ENCODE results near the gene TBCEL. TPM values are rescaled to one million over a fixed set of nuclear protein-coding genes. Genes with fewer than 3 reads are reported as not detected.

TBCEL gene
- total RNA-seq, 1 experiment from 2014 or later: 17.2 TPM

DNA sequence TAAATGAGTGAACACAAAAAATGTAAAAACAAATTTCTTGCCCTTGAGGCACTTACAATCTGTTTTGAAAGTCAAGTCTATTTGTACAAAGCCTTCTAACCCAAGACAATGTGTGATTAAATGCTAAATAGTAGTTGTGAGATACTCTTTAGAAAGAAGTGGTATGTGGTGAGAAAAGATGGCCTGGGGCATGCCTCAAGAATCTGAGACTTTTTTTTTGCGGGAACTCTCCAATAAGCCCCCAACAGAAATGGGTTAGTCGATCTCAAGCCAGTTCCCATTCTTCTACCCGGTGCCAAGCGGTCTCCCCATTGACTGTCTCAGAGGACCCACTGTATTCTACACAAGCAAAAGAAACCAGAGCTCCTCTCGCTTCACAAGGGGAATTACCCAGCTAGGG, 26.9 kb upstream of the TBCEL start:
- Mint-ChIP-seq H3K27ac (ENCODE audit: low read depth, unreplicated experiment) (no peak overlapping the region), H3K4me3 (ENCODE audit: unreplicated experiment) (no peak overlapping the region)
- CTCF ChIA-PET: interaction anchor here (0.7 kb wide), 1 partner anchor 197 kb away, joined by 3 read pairs; no protein-coding TSS in a partner anchor

DNA sequence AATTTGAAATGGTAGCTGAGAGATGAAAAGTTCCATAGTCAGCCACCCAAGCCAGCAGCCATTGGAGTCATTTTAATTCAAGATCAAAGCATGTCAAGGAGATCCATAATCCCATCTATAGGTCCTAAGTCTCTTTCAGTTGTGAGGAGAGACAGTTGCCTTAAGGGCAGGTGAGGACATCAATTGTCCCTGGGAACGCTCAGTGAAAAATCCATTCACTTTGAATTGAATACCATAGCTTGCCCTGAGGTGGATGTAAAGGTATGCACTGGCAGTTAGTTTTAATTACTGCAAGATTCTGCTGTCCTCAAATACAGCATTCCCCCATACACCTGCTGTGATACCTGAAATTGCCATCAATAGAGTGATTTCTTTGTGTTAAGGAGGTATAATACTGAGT, 25.3 kb upstream of the TBCEL start:
- H3K4me1 Mint-ChIP-seq (ENCODE audit: insufficient read depth, unreplicated experiment): no peaks in the 10 kb centered on the region
- CTCF ChIA-PET: interaction anchor here (0.6 kb wide), 1 partner anchor 68 kb away, joined by 3 read pairs; no protein-coding TSS in a partner anchor
- POLR2A ChIA-PET: interaction anchor here (1.2 kb wide), 1 partner anchor 24 kb away, joined by 3 read pairs; no protein-coding TSS in a partner anchor
- no peak overlapping the region for H3K4me3 Mint-ChIP-seq (ENCODE audit: unreplicated experiment)
- intact Hi-C loops (cut with micrococcal nuclease): no loop called here
- BruUV-seq (replicated peaks): no TSS peak
- no peaks in the 10 kb centered on the region for H3K9me3 Mint-ChIP-seq (ENCODE audit: unreplicated experiment)
- H3K36me3 Mint-ChIP-seq (ENCODE audit: insufficient read depth, unreplicated experiment): no peaks in the 10 kb centered on the region
- H3K27ac Mint-ChIP-seq (ENCODE audit: low read depth, unreplicated experiment): no peak overlapping the region
- no peak for DNase-seq (ENCODE audit: unreplicated experiment)
- TF ChIP-seq, protein P1, sequence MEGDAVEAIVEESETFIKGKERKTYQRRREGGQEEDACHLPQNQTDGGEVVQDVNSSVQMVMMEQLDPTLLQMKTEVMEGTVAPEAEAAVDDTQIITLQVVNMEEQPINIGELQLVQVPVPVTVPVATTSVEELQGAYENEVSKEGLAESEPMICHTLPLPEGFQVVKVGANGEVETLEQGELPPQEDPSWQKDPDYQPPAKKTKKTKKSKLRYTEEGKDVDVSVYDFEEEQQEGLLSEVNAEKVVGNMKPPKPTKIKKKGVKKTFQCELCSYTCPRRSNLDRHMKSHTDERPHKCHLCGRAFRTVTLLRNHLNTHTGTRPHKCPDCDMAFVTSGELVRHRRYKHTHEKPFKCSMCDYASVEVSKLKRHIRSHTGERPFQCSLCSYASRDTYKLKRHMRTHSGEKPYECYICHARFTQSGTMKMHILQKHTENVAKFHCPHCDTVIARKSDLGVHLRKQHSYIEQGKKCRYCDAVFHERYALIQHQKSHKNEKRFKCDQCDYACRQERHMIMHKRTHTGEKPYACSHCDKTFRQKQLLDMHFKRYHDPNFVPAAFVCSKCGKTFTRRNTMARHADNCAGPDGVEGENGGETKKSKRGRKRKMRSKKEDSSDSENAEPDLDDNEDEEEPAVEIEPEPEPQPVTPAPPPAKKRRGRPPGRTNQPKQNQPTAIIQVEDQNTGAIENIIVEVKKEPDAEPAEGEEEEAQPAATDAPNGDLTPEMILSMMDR (IDR thresholded peaks at IDR 0.05; ENCODE audit: unreplicated experiment): no peak
- peaks cover 58% of the 10 kb centered on the region for H3K27me3 Mint-ChIP-seq (ENCODE audit: insufficient read depth, unreplicated experiment)

More for the DNA sequence above, 26.9 kb upstream of the TBCEL start:
- H3K9me3 Mint-ChIP-seq (ENCODE audit: unreplicated experiment): no peaks in the 10 kb centered on the region
- BruUV-seq (replicated peaks): no TSS peak
- no peak for DNase-seq (ENCODE audit: unreplicated experiment)
- H3K4me1 Mint-ChIP-seq (ENCODE audit: insufficient read depth, unreplicated experiment): no peaks in the 10 kb centered on the region
- POLR2A ChIA-PET: interaction anchor here (0.7 to 1.1 kb wide), 3 partner anchors 24 to 557 kb away, joined by 3 to 7 read pairs (median 3); no protein-coding TSS in a partner anchor
- peaks cover 42% of the 10 kb centered on the region for H3K27me3 Mint-ChIP-seq (ENCODE audit: insufficient read depth, unreplicated experiment)
- H3K36me3 Mint-ChIP-seq (ENCODE audit: insufficient read depth, unreplicated experiment): no peaks in the 10 kb centered on the region
- intact Hi-C loops (cut with micrococcal nuclease): no loop called here
- TF ChIP-seq, protein P1 (IDR thresholded peaks at IDR 0.05; ENCODE audit: unreplicated experiment): no peak

DNA sequence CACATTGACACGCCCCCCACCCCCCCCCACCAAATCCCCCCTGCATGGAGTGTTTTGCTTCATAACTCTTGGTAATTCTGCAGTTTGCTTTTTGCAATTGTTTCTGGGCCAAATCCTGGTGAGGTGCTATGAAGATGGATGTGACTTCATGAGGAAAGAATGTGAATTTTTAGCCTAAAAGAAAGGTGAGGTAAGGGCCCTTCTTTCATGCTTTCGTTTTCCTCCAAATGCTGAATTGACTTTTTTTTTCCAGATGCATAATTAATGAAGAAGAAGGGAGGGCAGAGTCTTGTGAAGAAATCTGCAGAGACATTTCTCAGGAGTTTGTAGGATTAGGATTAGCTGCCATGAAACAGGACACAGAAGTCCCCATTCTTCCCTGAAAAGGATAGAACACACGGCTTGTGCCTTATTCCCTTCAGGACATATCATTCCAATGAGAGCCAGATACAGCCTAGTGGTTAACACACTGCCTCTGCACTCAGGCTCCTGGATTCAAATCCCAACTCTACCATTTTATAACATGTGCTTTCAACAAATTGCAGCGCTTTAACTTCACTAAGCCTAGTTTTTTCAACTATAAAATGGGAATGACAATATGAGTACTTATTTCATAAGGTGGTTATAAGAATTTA, 19.6 kb upstream of the TBCEL start:
- Mint-ChIP-seq H3K27ac (ENCODE audit: low read depth, unreplicated experiment) (no peak overlapping the region), H3K9me3 (ENCODE audit: unreplicated experiment) (peaks cover 6% of the 10 kb centered on the region), H3K36me3 (ENCODE audit: insufficient read depth, unreplicated experiment) (no peaks in the 10 kb centered on the region), H3K4me3 (ENCODE audit: unreplicated experiment) (no peak overlapping the region), H3K4me1 (ENCODE audit: insufficient read depth, unreplicated experiment) (no peaks in the 10 kb centered on the region), H3K27me3 (ENCODE audit: insufficient read depth, unreplicated experiment) (peaks cover 55% of the 10 kb centered on the region)
- no peak for DNase-seq (ENCODE audit: unreplicated experiment)
- TF ChIP-seq, protein P1 (IDR thresholded peaks at IDR 0.05; ENCODE audit: unreplicated experiment): no peak
- CTCF ChIA-PET: interaction anchor here (0.5 kb wide), 1 partner anchor 808 kb away, joined by 5 read pairs; no protein-coding TSS in a partner anchor
- BruUV-seq (replicated peaks): no TSS peak
- POLR2A ChIA-PET: no interaction called here
- intact Hi-C loops (cut with micrococcal nuclease): no loop called here

DNA sequence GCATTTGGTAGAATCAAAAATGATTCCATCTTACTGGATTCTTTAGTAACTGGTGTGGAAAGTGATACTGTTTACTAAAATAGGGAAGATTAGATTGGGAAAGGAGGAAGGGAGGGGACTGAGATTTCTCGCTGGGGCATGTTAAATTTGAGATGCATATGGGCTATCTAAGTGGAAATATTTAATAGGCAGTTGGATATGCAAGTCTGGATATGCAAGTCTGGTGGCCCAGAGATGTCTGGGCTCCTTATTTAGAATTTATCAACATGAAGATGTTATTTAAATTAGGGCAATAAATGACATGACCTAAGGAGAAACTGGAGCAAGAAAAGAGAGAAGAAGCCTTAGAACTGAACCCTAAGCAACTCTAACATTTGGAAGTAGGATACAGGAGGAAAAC, 17.0 kb upstream of the TBCEL start:
- ChIA-PET CTCF (no interaction called here), POLR2A (no interaction called here)
- no peak overlapping the region for H3K4me3 Mint-ChIP-seq (ENCODE audit: unreplicated experiment)
- peaks cover 6% of the 10 kb centered on the region for H3K9me3 Mint-ChIP-seq (ENCODE audit: unreplicated experiment)
- no peaks in the 10 kb centered on the region for H3K36me3 Mint-ChIP-seq (ENCODE audit: insufficient read depth, unreplicated experiment)
- no TSS peak for BruUV-seq (replicated peaks)
- peaks cover 55% of the 10 kb centered on the region for H3K27me3 Mint-ChIP-seq (ENCODE audit: insufficient read depth, unreplicated experiment)
- intact Hi-C loops (cut with micrococcal nuclease): no loop called here
- no peak overlapping the region for H3K27ac Mint-ChIP-seq (ENCODE audit: low read depth, unreplicated experiment)
- TF ChIP-seq, protein P1 (IDR thresholded peaks at IDR 0.05; ENCODE audit: unreplicated experiment): no peak
- DNase-seq (ENCODE audit: unreplicated experiment): no peak
- no peaks in the 10 kb centered on the region for H3K4me1 Mint-ChIP-seq (ENCODE audit: insufficient read depth, unreplicated experiment)

Measured in MCF 10A (cell line).